GM19240 (cell line): ENCODE measurements around the gene MYO5A.
"Not testable (repeated sequence)": the region's sequence is repeated elsewhere in the genome, so short reads cannot be mapped to it uniquely, and the experiment has no call there.

ENCODE experiments used
- DNase-seq: peaks from one replicate; pipeline ENCODE4 v3.0.0; 2011; ENCODE audit warnings: low spot score; ENCODE audit not compliant: insufficient read length

MYO5A gene

GRCh38 chr15:52505151-52505550 is 23.5 kb downstream of the MYO5A start:
- no peak for DNase-seq

GRCh38 chr15:52503788-52504496 is 24.7 kb downstream of the MYO5A start:
- no peak for DNase-seq

DNA sequence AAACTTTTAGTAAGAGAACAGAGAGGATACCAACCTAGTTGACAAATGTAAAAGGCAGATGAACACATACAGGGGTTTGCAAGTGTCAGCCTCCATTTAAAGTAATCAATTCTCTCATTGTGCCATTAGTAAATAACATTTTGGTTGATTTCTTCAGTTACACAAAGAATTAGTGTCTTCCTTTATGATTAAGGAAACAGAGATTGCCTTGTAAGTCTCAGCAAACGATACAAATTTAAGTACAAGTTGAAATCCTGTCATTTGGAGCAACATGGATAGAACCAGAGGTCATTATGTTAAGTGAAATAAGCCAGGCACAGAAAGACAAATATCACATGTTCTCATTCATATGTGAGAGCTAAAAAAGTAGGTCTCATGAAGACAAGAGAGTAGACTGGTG is 26.1 kb downstream of the MYO5A start:
- no peak for DNase-seq

GRCh38 chr15:52499506-52499905 is 29.2 kb downstream of the MYO5A start:
- no peak for DNase-seq

DNA sequence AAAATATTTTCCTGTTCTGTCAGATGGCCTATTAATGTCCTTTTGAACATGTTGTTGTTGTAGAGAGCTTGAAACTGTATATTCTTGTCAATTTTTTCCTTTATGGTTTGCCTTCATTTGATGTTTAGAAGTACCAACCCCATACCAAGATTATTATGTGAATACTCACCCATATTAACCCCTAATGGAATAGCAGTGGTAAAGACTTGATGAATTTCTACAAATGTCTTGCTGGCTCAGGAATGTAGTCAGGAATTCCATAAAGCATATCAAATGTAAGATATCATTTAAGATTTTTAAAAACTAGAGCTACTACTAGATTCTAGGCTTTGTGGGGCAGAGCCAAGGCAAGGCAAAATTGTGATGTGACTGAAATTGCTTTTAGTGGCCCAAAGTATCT is 30.0 kb downstream of the MYO5A start:
- DNase-seq: no peak

- DNase-seq: no peak
Measured at GRCh38 chr15:52496776-52497470, 31.8 kb downstream of the MYO5A start.

- DNase-seq: no peak
Measured at GRCh38 chr15:52496175-52496574, 32.5 kb downstream of the MYO5A start.

GRCh38 chr15:52495125-52495524 is 33.6 kb downstream of the MYO5A start:
- no peak for DNase-seq

DNA sequence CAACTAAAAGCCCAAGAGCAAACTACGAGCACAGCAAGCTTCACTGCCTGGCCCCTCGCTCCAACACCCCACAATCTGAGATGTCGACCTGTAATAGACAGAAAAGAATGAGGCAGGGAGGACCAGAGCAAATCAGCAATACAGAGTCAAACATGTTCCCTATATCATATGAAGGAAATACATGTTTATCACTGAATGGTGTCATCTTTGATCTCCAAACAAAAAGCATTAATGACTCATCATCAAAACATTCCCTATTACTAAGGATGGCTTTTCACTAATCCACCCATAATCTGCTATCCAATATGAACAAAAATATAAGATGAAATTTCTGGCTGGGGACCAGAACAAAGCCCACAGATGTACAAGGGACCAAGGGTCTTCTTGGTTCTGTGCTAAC is 34.7 kb downstream of the MYO5A start:
- no peak for DNase-seq

DNA sequence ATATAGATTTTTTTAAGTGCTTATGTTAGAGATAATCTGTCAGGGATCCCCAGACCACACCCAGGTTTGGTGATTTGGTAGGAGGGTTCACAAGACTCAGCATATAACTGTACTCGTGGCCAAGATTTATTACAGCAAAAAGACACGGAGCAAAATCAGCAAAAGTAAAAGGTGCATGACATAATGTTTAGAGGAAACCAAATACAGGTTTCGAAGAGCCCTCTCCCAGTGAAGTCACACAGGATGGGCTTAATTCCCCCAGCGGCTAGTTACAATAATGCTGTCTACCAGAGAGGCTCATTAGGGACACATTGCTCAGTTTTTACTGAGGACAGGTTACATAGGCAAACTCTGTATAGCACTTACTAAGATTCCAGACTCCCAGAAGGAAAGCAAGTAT is 36.5 kb downstream of the MYO5A start:
- DNase-seq: no peak

DNA sequence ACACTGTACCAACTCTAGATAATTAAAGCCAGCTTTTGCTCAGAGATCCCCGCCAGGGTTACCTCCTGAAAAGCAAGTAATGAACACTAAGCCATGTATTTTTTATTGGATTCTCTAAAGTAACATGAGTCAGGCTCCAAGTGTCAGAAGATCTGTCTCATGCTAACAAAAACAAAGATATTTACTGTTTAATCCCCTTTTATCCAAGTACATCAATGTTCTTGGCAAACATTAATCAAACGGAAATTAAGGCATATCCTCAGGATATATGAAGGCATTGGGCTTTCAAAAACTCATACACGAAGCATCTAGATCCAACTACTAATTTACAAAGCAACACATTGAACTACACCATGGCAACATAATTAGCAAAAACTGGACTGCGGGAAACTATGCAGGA is 37.2 kb downstream of the MYO5A start:
- no peak for DNase-seq

DNA sequence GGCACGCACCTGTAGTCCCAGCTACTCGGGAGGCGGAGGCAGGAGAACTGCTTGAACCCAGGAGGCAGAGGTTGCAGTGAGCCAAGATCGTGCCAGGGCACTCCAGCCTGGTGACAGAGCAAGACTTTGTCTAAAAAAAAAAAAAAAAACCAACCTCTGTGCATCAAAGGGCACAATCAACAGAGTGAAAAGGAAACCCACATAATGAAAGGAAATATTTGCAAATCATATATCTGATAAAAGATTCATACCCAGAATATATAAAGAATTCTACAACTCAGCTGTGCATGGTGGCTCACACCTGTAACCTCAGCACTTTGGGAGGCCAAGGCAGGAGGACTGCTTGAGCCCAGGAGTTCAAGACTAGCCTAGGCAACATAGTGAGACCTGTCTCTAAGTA is 39.2 kb downstream of the MYO5A start:
- not testable (repeated sequence) for DNase-seq

DNA sequence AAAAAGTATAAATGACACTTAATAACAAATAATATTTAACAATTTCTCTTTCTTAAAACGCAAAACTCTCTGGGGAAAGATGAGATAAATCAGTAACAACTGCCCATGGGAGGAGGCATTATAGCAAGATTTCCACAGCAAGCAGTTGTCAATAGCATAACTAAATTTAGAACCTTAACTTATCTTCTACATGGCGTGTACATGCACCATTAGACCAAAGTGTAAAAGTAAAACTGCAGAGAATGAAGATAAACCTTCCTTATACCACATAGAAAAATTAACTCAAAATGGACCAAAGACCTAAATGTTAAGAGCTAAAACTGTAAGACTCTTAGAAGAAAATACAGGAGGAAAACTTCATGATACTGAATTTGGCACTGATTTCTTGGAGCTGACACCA is 39.9 kb downstream of the MYO5A start:
- no peak for DNase-seq

- no peak for DNase-seq
Measured at GRCh38 chr15:52486003-52486996, 42.4 kb downstream of the MYO5A start.

DNA sequence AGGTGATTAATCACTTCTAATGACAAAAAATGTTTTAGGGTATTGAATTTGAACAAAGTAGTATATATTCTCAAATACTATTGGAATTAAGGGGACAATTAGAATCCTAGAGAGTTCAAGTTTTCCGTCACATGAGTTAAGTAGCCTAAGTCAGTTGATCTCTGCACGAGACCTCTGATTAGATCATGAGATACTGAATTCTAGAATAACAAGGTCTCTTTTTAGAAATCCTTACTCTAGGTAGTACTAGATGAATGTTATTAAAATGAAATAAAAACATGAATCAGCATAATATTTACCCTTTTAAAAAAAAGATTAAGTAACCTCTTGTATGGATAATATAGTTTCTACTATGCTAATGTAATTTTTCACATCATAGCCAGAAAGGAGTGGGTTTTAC is 43.4 kb downstream of the MYO5A start:
- no peak for DNase-seq

DNA sequence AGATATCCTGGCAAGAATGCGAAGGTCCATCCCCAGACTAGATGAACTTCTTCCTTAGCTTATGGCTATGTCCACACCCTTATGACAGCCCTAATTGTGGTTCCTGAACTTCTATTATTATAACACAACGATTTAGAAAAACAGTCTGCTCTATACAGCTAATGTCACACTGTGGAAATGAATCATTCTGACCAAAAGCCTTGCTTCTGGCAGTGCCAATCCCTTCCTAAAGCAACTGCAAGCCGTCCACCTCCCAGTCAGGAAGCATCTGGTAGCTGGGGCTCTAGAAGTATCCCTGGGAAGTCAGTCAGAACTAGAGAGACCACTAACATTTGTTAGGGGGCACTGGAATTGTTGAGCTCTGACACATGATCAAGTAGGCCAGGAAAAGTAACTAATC is 45.0 kb downstream of the MYO5A start:
- DNase-seq: no peak

DNA sequence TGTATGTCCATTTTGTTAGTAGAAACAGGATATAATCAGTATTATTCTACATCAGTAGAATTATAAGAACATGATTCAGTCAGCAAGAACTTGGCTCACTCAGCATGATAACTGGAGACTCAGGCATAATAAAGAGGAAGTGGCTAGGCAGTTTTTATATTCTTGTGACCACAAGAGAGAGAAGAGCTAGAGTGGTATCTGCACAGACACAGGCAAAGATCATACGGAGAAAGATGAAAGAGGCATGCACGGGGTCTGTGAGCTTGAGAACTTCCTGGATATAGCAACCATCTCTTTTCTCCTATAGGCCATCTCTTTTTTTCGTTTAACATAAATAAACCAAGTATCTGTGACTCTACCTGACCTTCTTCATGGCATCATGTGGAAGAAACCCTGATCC is 46.8 kb downstream of the MYO5A start:
- peak; percentile 53 for DNase-seq

DNA sequence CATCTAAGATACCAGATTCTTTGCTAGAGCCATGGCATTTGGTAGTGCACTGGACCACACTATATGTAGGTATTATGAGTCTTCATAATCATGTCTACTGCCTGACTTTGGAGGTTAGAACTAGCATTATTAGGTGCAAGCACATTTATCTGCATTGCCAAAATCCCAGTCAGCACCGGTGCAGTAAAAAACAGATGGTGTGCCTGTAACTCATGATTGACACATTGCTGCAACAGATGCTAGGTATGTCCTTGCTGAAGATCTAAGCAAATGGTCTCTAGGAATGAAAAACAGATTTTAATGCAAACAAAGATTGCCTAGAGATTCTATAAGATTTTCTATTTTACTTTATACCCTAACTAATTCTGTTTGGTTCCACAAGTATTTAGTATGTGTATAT is 47.7 kb downstream of the MYO5A start:
- no peak for DNase-seq

GRCh38 chr15:52466716-52467115 is 62.0 kb downstream of the MYO5A start:
- no peak for DNase-seq

- DNase-seq: peak; percentile 93
Measured at GRCh38 chr15:52466134-52466701, 62.5 kb downstream of the MYO5A start.

DNA sequence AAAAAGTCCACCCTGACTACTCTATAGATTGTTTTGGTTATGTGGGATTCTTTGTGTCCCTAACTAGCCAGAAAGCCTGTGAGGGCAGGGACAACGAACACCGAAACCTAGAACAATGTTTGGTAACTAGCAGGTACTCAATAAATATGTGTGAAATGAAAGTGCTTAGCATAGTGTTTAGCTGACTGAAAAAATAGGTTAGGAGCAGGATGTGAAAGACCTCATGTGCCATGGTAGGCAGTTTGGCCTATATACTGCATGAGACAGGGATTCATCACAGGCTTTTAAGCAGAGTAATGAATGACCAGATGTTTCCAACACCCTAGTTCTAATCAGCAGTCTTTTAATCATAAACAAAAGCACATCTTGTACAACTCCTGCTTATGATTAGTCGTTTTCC is 64.2 kb downstream of the MYO5A start:
- peak; percentile 38 for DNase-seq

DNA sequence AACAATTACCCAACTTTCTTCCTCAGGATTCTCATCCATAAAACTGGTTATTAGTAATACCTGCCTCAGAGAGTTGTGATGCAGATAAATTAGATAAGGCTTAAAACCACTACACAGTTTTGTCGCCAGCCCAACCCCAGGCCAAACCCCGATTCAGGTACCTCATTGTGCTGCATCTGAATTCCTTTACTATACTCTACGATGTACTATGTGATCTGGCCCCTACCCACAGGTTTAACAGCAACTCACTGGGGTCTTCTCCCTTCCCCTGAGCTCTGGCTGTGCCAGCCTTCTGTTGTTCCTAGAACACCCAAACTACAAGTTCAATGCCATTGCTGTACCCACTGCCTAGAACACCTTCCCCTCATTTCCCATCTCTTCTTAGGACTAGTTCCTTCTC is 64.6 kb downstream of the MYO5A start:
- no peak for DNase-seq
